ENCODE data around the gene RFPL3.
"Not testable (repeated sequence)": the region's sequence is repeated elsewhere in the genome, so short reads cannot be mapped to it uniquely, and the experiment has no call there.

Gene RFPL3

GRCh38 chr22:32341122-32341740 lies 16.4 kb upstream of the RFPL3 start:
- H3K4me3 ChIP-seq (ENCODE audit: low read depth, low read length): no peak overlapping the region
- no peak for TF ChIP-seq MAX (IDR thresholded peaks at IDR 0.05; ENCODE audit: low read depth, low read length)
- TF ChIP-seq CTCF (IDR thresholded peaks at IDR 0.05; ENCODE audit: low read depth, low read length): no peak
- no peak for TF ChIP-seq POLR2A (IDR thresholded peaks at IDR 0.05; ENCODE audit: extremely low read depth, insufficient read length)
- TF ChIP-seq MYC (IDR thresholded peaks at IDR 0.05; ENCODE audit: low read depth, low read length): no peak
- no peak for DNase-seq (ENCODE audit: low read depth)

GRCh38 chr22:32342977-32343376 lies 14.7 kb upstream of the RFPL3 start:
- no peak for TF ChIP-seq MYC (IDR thresholded peaks at IDR 0.05; ENCODE audit: low read depth, low read length)
- no peak for TF ChIP-seq POLR2A (IDR thresholded peaks at IDR 0.05; ENCODE audit: extremely low read depth, insufficient read length)
- no peak for DNase-seq (ENCODE audit: low read depth)
- no peak overlapping the region for H3K4me3 ChIP-seq (ENCODE audit: low read depth, low read length)

GRCh38 chr22:32343941-32344340 lies 13.7 kb upstream of the RFPL3 start:
- H3K4me3 ChIP-seq (ENCODE audit: low read depth, low read length): no peak overlapping the region
- no peak for DNase-seq (ENCODE audit: low read depth)
- TF ChIP-seq MAX (IDR thresholded peaks at IDR 0.05; ENCODE audit: low read depth, low read length) (no peak), CTCF (IDR thresholded peaks at IDR 0.05; ENCODE audit: low read depth, low read length) (no peak)

GRCh38 chr22:32348031-32348611 lies 9.5 kb upstream of the RFPL3 start:
- TF ChIP-seq POLR2A (IDR thresholded peaks at IDR 0.05; ENCODE audit: extremely low read depth, insufficient read length) (no peak), CTCF (IDR thresholded peaks at IDR 0.05; ENCODE audit: low read depth, low read length) (no peak), MAX (IDR thresholded peaks at IDR 0.05; ENCODE audit: low read depth, low read length) (no peak), MYC (IDR thresholded peaks at IDR 0.05; ENCODE audit: low read depth, low read length) (no peak)

GRCh38 chr22:32351875-32352274 lies 5.8 kb upstream of the RFPL3 start:
- not testable (repeated sequence) for DNase-seq (ENCODE audit: low read depth); H3K4me3 ChIP-seq (ENCODE audit: low read depth, low read length)

More at GRCh38 chr22:32348031-32348611, 9.5 kb upstream of the RFPL3 start:
- no peak for DNase-seq (ENCODE audit: low read depth)
- no peak overlapping the region for H3K4me3 ChIP-seq (ENCODE audit: low read depth, low read length)

GRCh38 chr22:32352681-32353080 lies 5.0 kb upstream of the RFPL3 start:
- no peak overlapping the region for H3K4me3 ChIP-seq (ENCODE audit: low read depth, low read length)
- TF ChIP-seq POLR2A (IDR thresholded peaks at IDR 0.05; ENCODE audit: extremely low read depth, insufficient read length) (no peak), MYC (IDR thresholded peaks at IDR 0.05; ENCODE audit: low read depth, low read length) (no peak), MAX (IDR thresholded peaks at IDR 0.05; ENCODE audit: low read depth, low read length) (no peak), CTCF (IDR thresholded peaks at IDR 0.05; ENCODE audit: low read depth, low read length) (no peak)
- DNase-seq (ENCODE audit: low read depth): no peak

- TF ChIP-seq POLR2A (IDR thresholded peaks at IDR 0.05; ENCODE audit: extremely low read depth, insufficient read length): no peak
- TF ChIP-seq MYC (IDR thresholded peaks at IDR 0.05; ENCODE audit: low read depth, low read length): no peak
- TF ChIP-seq MAX (IDR thresholded peaks at IDR 0.05; ENCODE audit: low read depth, low read length): no peak
- no peak for TF ChIP-seq CTCF (IDR thresholded peaks at IDR 0.05; ENCODE audit: low read depth, low read length)
Observed at GRCh38 chr22:32353292-32353691, 4.4 kb upstream of the RFPL3 start.

More at GRCh38 chr22:32353292-32353691, 4.4 kb upstream of the RFPL3 start:
- H3K4me3 ChIP-seq (ENCODE audit: low read depth, low read length): no peak overlapping the region
- no peak for DNase-seq (ENCODE audit: low read depth)
